Osteoblast (primary cell): ENCODE results near the gene KCTD16. TPM values are rescaled to one million over a fixed set of nuclear protein-coding genes. Genes with fewer than 3 reads are reported as not detected.

ENCODE experiments used
- DNase-seq: peaks from one replicate; pipeline ENCODE4 v3.0.0; 2011; ENCODE audit warnings: low spot score, mixed read lengths; ENCODE audit not compliant: insufficient read length; ENCODE audit errors: missing footprints
- H2AFZ ChIP-seq: 2 replicates; pipeline ENCODE4 v1.6.0; 2011; ENCODE audit warnings: mild to moderate bottlenecking, low read length
- H3K27ac ChIP-seq: 2 replicates; pipeline ENCODE4 v1.5.1; 2011; ENCODE audit warnings: mild to moderate bottlenecking, low read depth, low read length, moderate library complexity
- H3K27me3 ChIP-seq: 2 replicates; pipeline ENCODE4 v1.6.0; 2012; ENCODE audit warnings: mild to moderate bottlenecking, control low read depth, inconsistent platforms, low read length, moderate library complexity; ENCODE audit not compliant: insufficient read depth
- H3K36me3 ChIP-seq: 2 replicates; pipeline ENCODE4 v1.5.1; 2011; ENCODE audit warnings: mild to moderate bottlenecking, low read length, control low read depth, moderate library complexity; ENCODE audit not compliant: insufficient read depth
- H3K4me1 ChIP-seq: 2 replicates; pipeline ENCODE4 v1.5.1; 2011; ENCODE audit warnings: mild to moderate bottlenecking, low read length, control low read depth, moderate library complexity; ENCODE audit not compliant: insufficient read depth
- H3K4me2 ChIP-seq: 2 replicates; pipeline ENCODE4 v1.6.0; 2011; ENCODE audit warnings: mild to moderate bottlenecking, low read length; ENCODE audit not compliant: insufficient read depth
- H3K4me3 ChIP-seq: fragments of 200-600 bp; sonication (generic); 3 replicates; pipeline ENCODE4 v1.5.1; 2012; ENCODE audit warnings: mild to moderate bottlenecking, low read length, inconsistent platforms; ENCODE audit not compliant: insufficient read depth
- H3K79me2 ChIP-seq: 2 replicates; pipeline ENCODE4 v1.6.0; 2012; ENCODE audit warnings: mild to moderate bottlenecking, low read length, control low read depth, inconsistent platforms; ENCODE audit not compliant: insufficient read depth
- H3K9me3 ChIP-seq: 2 replicates; pipeline ENCODE4 v1.5.1; 2011; ENCODE audit warnings: low read depth, low read length, control low read depth
- H4K20me1 ChIP-seq: 2 replicates; pipeline ENCODE4 v1.6.0; 2012; ENCODE audit warnings: mild to moderate bottlenecking, low read length, control low read depth; ENCODE audit not compliant: insufficient read depth
- CTCF ChIP-seq: IDR thresholded peaks from 2 replicates; pipeline ENCODE4 v1.5.1; 2011; ENCODE audit warnings: mild to moderate bottlenecking, low read depth, low read length, moderate library complexity; ENCODE audit errors: extremely low read depth
- total RNA-seq: library from RNA; depleted of rRNA; stranded (reverse); fragments of >200 nt; gene quantifications from 2 replicates; pipeline ENCODE4 v1.2.3, GENCODE V29; 2012

Gene KCTD16
- total RNA-seq, 1 donor, result 3.6 TPM

- Histone ChIP-seq H3K4me1 (peaks cover 17% of the 10 kb centered on the region), H3K27me3 (no peaks in the 10 kb centered on the region), H3K4me3 (peak overlapping the region; percentile 20), H4K20me1 (no peaks in the 10 kb centered on the region), H3K4me2 (peak overlapping the region; percentile 56), H2AFZ (peak overlapping the region; percentile 67), H3K27ac (no peak overlapping the region), H3K79me2 (no peaks in the 10 kb centered on the region), H3K9me3 (no peaks in the 10 kb centered on the region), H3K36me3 (no peaks in the 10 kb centered on the region)
- peak; percentile 77 for DNase-seq
- TF ChIP-seq CTCF, result peak; percentile 81
These were observed 297.1 kb downstream of the KCTD16 start for GRCh38 chr5:144467792-144468191.

GRCh38 chr5:144468571-144468970 is 297.9 kb downstream of the KCTD16 start:
- DNase-seq, result no peak
- no peaks in the 10 kb centered on the region for H4K20me1 ChIP-seq
- no peak for TF ChIP-seq CTCF
- peak overlapping the region; percentile 20 for H3K4me3 ChIP-seq
- no peaks in the 10 kb centered on the region for H3K36me3 ChIP-seq
- H3K4me2 ChIP-seq, result peak overlapping the region; percentile 56
- peaks cover 17% of the 10 kb centered on the region for H3K4me1 ChIP-seq
- no peaks in the 10 kb centered on the region for H3K79me2 ChIP-seq
- no peaks in the 10 kb centered on the region for H3K9me3 ChIP-seq
- no peaks in the 10 kb centered on the region for H3K27me3 ChIP-seq
- H2AFZ ChIP-seq, result peak overlapping the region; percentile 67
- H3K27ac ChIP-seq, result peak overlapping the region; percentile 22

- Histone ChIP-seq H3K79me2 (no peaks in the 10 kb centered on the region), H3K27me3 (no peaks in the 10 kb centered on the region), H3K36me3 (no peaks in the 10 kb centered on the region), H3K4me1 (peaks cover 17% of the 10 kb centered on the region), H3K27ac (peak overlapping the region; percentile 22), H2AFZ (no peak overlapping the region), H3K4me3 (no peak overlapping the region), H3K4me2 (peak overlapping the region; percentile 56), H4K20me1 (no peaks in the 10 kb centered on the region), H3K9me3 (no peaks in the 10 kb centered on the region)
- no peak for TF ChIP-seq CTCF
- DNase-seq, result peak; percentile 83
These were observed 298.4 kb downstream of the KCTD16 start for GRCh38 chr5:144469106-144469505.

GRCh38 chr5:144472221-144472620 is 301.5 kb downstream of the KCTD16 start:
- H3K27me3 ChIP-seq, result no peaks in the 10 kb centered on the region
- DNase-seq, result no peak
- TF ChIP-seq CTCF, result no peak
- no peaks in the 10 kb centered on the region for H4K20me1 ChIP-seq
- no peak overlapping the region for H3K4me2 ChIP-seq
- H3K9me3 ChIP-seq, result no peaks in the 10 kb centered on the region
- no peak overlapping the region for H3K4me3 ChIP-seq
- peaks cover 17% of the 10 kb centered on the region for H3K4me1 ChIP-seq
- H2AFZ ChIP-seq, result no peak overlapping the region
- H3K27ac ChIP-seq, result no peak overlapping the region
- no peaks in the 10 kb centered on the region for H3K36me3 ChIP-seq
- H3K79me2 ChIP-seq, result no peaks in the 10 kb centered on the region
